GM12878 (cell line): ENCODE measurements around the gene CSN1S1. TPM values are rescaled to one million over a fixed set of nuclear protein-coding genes. Genes with fewer than 3 reads are reported as not detected.

Source experiments
- ATAC-seq: fragments of 200-7000 bp; cut with Tn5 transposase; 3 replicates; pipeline ENCODE4 v1.9.1; 2020; ENCODE audit warnings: mild to moderate bottlenecking, moderate library complexity
- Bru-seq: library from RNA; stranded (reverse); fragments of 400-500 nt; gene quantifications from one replicate; lab custom pipeline; 2021; lab: Mats Ljungman, UMichigan
- BruChase-seq, 2 experiments: library from RNA; stranded (reverse); fragments of 400-500 nt; gene quantifications; one replicate each; lab custom pipeline; 2021; lab: Mats Ljungman, UMichigan
- BruUV-seq: library from RNA; stranded (reverse); fragments of 400-500 nt; replicated peaks from 2 replicates; lab custom pipeline; 2021; lab: Mats Ljungman, UMichigan
- CTCF ChIA-PET: fragments of 300-600 bp; sonication (Branson Sonifier 250); formaldehyde crosslinking; extraction: SDS; loops from one replicate; lab custom pipeline; 2021; ENCODE audit warnings: inconsistent platforms; lab: Yijun Ruan, JAX
- POLR2A ChIA-PET: fragments of 350-600 bp; formaldehyde crosslinking; extraction: SDS; loops from one replicate; lab custom pipeline; 2021; ENCODE audit warnings: inconsistent platforms; lab: Charles Lee
- RAD21 ChIA-PET: fragments of 300-600 bp; sonication (Branson Sonifier 250); formaldehyde crosslinking; loops from one replicate; lab custom pipeline; 2023; ENCODE audit warnings: antibody characterized with exemption; ENCODE audit not compliant: unreplicated experiment; lab: Charles Lee
- SMC1A ChIA-PET: fragments of 300-600 bp; sonication (Branson Sonifier 250); formaldehyde crosslinking; loops from one replicate; lab custom pipeline; 2023; ENCODE audit not compliant: unreplicated experiment, uncharacterized antibody; lab: Charles Lee
- DNase-seq: peaks from one replicate; pipeline ENCODE4 v3.0.0-alpha.2; 2011; ENCODE audit warnings: low read depth, low spot score
- FAIRE-seq: peaks from 3 replicates; lab custom pipeline; 2011; peaks lifted over from hg19 to GRCh38; lab: Jason Lieb, UNC
- H2AFZ ChIP-seq: 2 replicates; pipeline ENCODE4 v1.6.0; 2011; ENCODE audit warnings: low read depth, low read length, control low read depth; ENCODE audit not compliant: control insufficient read depth
- H3K27ac ChIP-seq: 2 replicates; pipeline ENCODE4 v1.5.1; 2011; ENCODE audit warnings: control low read depth; ENCODE audit not compliant: control insufficient read depth, insufficient read depth
- H3K27me3 ChIP-seq, 2 experiments: replicated peaks in 1 of 2; 2 replicates each; pipeline versions ENCODE4 v1.6.0 to v1.6.1; 2011; ENCODE audit warnings: low read length in 1 of 2; ENCODE audit not compliant: control insufficient read depth in 2 of 2, insufficient read depth in 2 of 2
- H3K36me3 ChIP-seq, 2 experiments: 2 replicates each; pipeline ENCODE4 v1.5.1; 2011; ENCODE audit warnings: low read length in 1 of 2; ENCODE audit not compliant: control insufficient read depth in 2 of 2, insufficient read depth in 2 of 2
- H3K4me1 ChIP-seq: 2 replicates; pipeline ENCODE4 v1.6.1; 2011; ENCODE audit warnings: mild to moderate bottlenecking, low read length, moderate library complexity, mixed read lengths; ENCODE audit not compliant: control insufficient read depth, insufficient read depth
- H3K4me2 ChIP-seq: 2 replicates; pipeline ENCODE4 v1.6.0; 2011; ENCODE audit warnings: control low read depth; ENCODE audit not compliant: control insufficient read depth, insufficient read depth
- H3K4me3 ChIP-seq: fragments of 200-600 bp; sonication (generic); 2 replicates; pipeline ENCODE4 v1.5.1; 2016
- H3K79me2 ChIP-seq: 2 replicates; pipeline ENCODE4 v1.6.0; 2011; ENCODE audit warnings: low read length; ENCODE audit not compliant: control insufficient read depth, insufficient read depth
- H3K9ac ChIP-seq: 2 replicates; pipeline ENCODE4 v1.8.0; 2011; ENCODE audit warnings: low read length, control low read depth, mixed read lengths; ENCODE audit not compliant: control insufficient read depth, insufficient read depth
- H3K9me3 ChIP-seq: replicated peaks from 3 replicates; pipeline ENCODE4 v1.5.1; 2011; ENCODE audit warnings: mild to moderate bottlenecking, low read length; ENCODE audit not compliant: control insufficient read depth, insufficient read depth
- H4K20me1 ChIP-seq: 2 replicates; pipeline ENCODE4 v1.6.0; 2011; ENCODE audit not compliant: control insufficient read depth, insufficient read depth
- HSF1 ChIP-seq: fragments of 150-350 bp; IDR thresholded peaks from 2 replicates; pipeline ENCODE4 v1.6.1; 2014; ENCODE audit warnings: mild to moderate bottlenecking, low read depth, low read length
- WGBS: methylation state at CpG from one replicate; pipeline ENCODE4 v1.1.6; 2016; ENCODE audit warnings: low lambda C conversion rate; ENCODE audit not compliant: insufficient replicate concordance, insufficient coverage; ENCODE audit errors: missing lambda C conversion rate; 5-methylcytosine and 5-hydroxymethylcytosine counted together
- in situ Hi-C: fragments of 300-500 bp; cut with MboI; formaldehyde crosslinking; loops from 9 replicates; pipeline ENCODE4 v1.14.3; 2018; ENCODE audit warnings: mixed read lengths
- intact Hi-C: fragments of 100-400 bp; cut with micrococcal nuclease; formaldehyde crosslinking; loops from one replicate; pipeline ENCODE4 v1.14.2; 2022; ENCODE audit not compliant: unreplicated experiment
- long read RNA-seq, 2 experiments: library from polyadenylated mRNA; unstranded; transcript quantifications; one replicate each; pipeline ENCODE4 v2.0.0, GENCODE V29; 2019 to 2020
- polyA minus RNA-seq, 3 experiments: library from RNA; depleted of rRNA, polyadenylated mRNA; stranded (reverse); fragments of >200 nt; gene quantifications; 2 replicates each; pipeline ENCODE4 v1.2.3, GENCODE V29; 2011
- polyA plus RNA-seq, 11 experiments: library from polyadenylated mRNA; depleted of rRNA in 4 of 11; unstranded in 6 of 11; stranded (reverse) in 5 of 11; fragments of >200 nt; fragmentation: Nextera tagmentation in 4 of 11; fragmentation: Illumina TruSeq in 1 of 11; extraction: Ambion mirVana in 4 of 11; extraction: Trizol in 1 of 11; gene quantifications; 1 replicate in 1 of 11; 2 replicates in 10 of 11; pipeline versions ENCODE4 v1.2.1 to v1.2.3, GENCODE V29; 2011 to 2016; ENCODE audit warnings: inconsistent platforms in 2 of 11, missing spikeins in 2 of 11, low read depth in 1 of 11
- total RNA-seq, 4 experiments: library from RNA; depleted of rRNA in 3 of 4; stranded (reverse); fragments of >200 nt in 3 of 4; fragmentation: Illumina TruSeq in 1 of 4; extraction: Trizol in 1 of 4; gene quantifications; 2 replicates each; pipeline versions ENCODE4 v1.2.1 to v1.2.3, GENCODE V29; 2013 to 2021

CSN1S1 gene
- not detected in 2 replicates for total RNA-seq (2013; cell fraction: nucleolus; rRNA removed)
- total RNA-seq (2014; rRNA removed), result not detected in 2 replicates
- total RNA-seq (2014; rRNA removed; fragmentation: Illumina TruSeq; extraction: Trizol), result not detected in 2 replicates
- total RNA-seq (2021), result not detected in 2 replicates
- not detected for polyA plus RNA-seq (2011; ENCODE audit: low read depth)
- polyA plus RNA-seq (2011; rRNA removed), result not detected in 2 replicates
- not detected in 2 replicates for polyA plus RNA-seq (2011; cell fraction: cytosol; rRNA removed)
- not detected in 2 replicates for polyA plus RNA-seq (2011; cell fraction: nucleus; rRNA removed)
- polyA plus RNA-seq (2012), result not detected in 2 replicates
- not detected in 2 replicates for polyA plus RNA-seq (2014; fragmentation: Illumina TruSeq; extraction: Trizol)
- not detected for polyA plus RNA-seq (2014; fragmentation: Nextera tagmentation; extraction: Ambion mirVana)
- polyA plus RNA-seq (2014; rRNA removed), result not detected in 2 replicates
- polyA plus RNA-seq (2016; fragmentation: Nextera tagmentation; extraction: Ambion mirVana), result not detected
- polyA minus RNA-seq (2011; rRNA and poly(A)+ RNA removed), result not detected in 2 replicates
- polyA minus RNA-seq (2011; cell fraction: cytosol; rRNA and poly(A)+ RNA removed), result not detected in 2 replicates
- polyA minus RNA-seq (2011; cell fraction: nucleus; rRNA and poly(A)+ RNA removed), result not detected in 2 replicates
- not detected for Bru-seq, nascent RNA
- not detected for BruChase-seq, experiment 1, labeled RNA remaining after a 6-hour chase
- BruChase-seq, experiment 2, labeled RNA remaining after a 2-hour chase, result not detected
- long read RNA-seq, experiment 1, result 0 reads
- long read RNA-seq, experiment 2, partial matches to known transcripts, result 0 of 1 reads
- long read RNA-seq, experiment 2, other reads (novel, unspliced or antisense), result 1 of 1 reads

GRCh38 chr4:69930768-69931167 is at the start of gene CSN1S1:
CSN1S1 (plus strand) TSS chr4:69931068; CDS start chr4:69932556, 1,488 bp downstream.
- WGBS, result 68% methylated on average over 3 of the region's 3 CpGs
- Histone ChIP-seq H2AFZ (no peak within 1 kb of the TSS), H4K20me1 (no peaks in the 10 kb centered on the region), H3K4me3 (no peak within 1 kb of the TSS), H3K4me2 (no peak within 1 kb of the TSS), H3K36me3 (no peaks in the 10 kb centered on the region), H3K9ac (no peak within 1 kb of the TSS), H3K27ac (no peak within 1 kb of the TSS), H3K27me3 (no peaks in the 10 kb centered on the region), H3K79me2 (no peaks in the 10 kb centered on the region), H3K9me3 (no peaks in the 10 kb centered on the region), H3K4me1 (no peaks in the 10 kb centered on the region)
- BruUV-seq, result no TSS peak
- ChIA-PET POLR2A (no interaction called here), SMC1A (no interaction called here), CTCF (interaction anchor here (1.0 kb wide), 1 partner anchor 16 kb away, joined by 3 read pairs; no protein-coding TSS in a partner anchor), RAD21 (no interaction called here)
- DNase-seq (no peak), ATAC-seq (no peak), FAIRE-seq (no peak)
- no peak for TF ChIP-seq HSF1
- in situ Hi-C loops (no loop called here), intact Hi-C loops (no loop called here)
